ENCODE results near the gene CKM. TPM values are rescaled to one million over a fixed set of nuclear protein-coding genes. Genes with fewer than 3 reads are reported as not detected.

Gene CKM
- total RNA-seq, 4 donors from 2014 or later = 0.17 to 0.73 TPM; not detected in 2

DNA sequence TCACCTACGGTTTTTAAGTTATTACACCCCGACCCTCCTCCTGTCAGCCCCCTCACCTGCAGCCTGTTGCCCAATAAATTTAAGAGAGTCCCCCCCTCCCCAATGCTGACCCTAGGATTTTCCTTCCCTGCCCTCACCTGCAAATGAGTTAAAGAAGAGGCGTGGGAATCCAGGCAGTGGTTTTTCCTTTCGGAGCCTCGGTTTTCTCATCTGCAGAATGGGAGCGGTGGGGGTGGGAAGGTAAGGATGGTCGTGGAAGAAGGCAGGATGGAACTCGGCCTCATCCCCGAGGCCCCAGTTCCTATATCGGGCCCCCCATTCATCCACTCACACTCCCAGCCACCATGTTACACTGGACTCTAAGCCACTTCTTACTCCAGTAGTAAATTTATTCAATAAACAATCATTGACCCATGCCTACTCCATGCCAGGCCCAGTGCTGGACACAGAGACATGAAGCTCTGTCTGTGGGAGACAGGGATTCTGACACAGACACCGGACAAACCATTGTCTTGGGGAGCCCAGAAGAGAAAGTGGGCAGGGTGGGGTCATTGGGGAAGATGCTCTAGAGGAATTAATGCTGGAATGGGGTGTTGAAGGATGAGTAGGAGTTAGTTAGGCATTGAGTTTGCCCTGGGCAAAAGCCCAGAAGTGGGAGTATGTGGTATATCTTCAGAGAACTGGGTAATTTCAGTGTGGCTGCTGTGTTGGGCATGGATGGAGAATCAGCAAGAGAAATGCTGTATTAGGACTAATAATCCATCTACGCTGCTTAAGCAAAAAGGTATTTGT lies 19.2 kb downstream of the CKM start:
- no peak for ATAC-seq
- no peaks in the 10 kb centered on the region for H3K9me3 ChIP-seq
- 99 to 100% methylated on average over 5 to 7 of the region's 12 CpGs for WGBS, 2 donors (ENCODE audit: low coverage in 1 of 2)
- H3K27me3 ChIP-seq = peaks cover 9% of the 10 kb centered on the region
- TF ChIP-seq POLR2AphosphoS5 (IDR thresholded peaks at IDR 0.05) = no peak
- TF ChIP-seq, protein P1, sequence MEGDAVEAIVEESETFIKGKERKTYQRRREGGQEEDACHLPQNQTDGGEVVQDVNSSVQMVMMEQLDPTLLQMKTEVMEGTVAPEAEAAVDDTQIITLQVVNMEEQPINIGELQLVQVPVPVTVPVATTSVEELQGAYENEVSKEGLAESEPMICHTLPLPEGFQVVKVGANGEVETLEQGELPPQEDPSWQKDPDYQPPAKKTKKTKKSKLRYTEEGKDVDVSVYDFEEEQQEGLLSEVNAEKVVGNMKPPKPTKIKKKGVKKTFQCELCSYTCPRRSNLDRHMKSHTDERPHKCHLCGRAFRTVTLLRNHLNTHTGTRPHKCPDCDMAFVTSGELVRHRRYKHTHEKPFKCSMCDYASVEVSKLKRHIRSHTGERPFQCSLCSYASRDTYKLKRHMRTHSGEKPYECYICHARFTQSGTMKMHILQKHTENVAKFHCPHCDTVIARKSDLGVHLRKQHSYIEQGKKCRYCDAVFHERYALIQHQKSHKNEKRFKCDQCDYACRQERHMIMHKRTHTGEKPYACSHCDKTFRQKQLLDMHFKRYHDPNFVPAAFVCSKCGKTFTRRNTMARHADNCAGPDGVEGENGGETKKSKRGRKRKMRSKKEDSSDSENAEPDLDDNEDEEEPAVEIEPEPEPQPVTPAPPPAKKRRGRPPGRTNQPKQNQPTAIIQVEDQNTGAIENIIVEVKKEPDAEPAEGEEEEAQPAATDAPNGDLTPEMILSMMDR (IDR thresholded peaks at IDR 0.05) = no peak
- no peak for TF ChIP-seq EP300 (IDR thresholded peaks at IDR 0.05)
- TF ChIP-seq POLR2A (IDR thresholded peaks at IDR 0.05) = no peak
- H3K4me3 ChIP-seq = no peak overlapping the region
- H3K27ac ChIP-seq = no peak overlapping the region
- peaks cover 0 to 42% of the 10 kb centered on the region in 2 donors for H3K36me3 ChIP-seq
- H3K4me1 ChIP-seq = peaks cover 0 to 5% (median 0%) of the 10 kb centered on the region in 3 donors

GRCh38 chr19:45302416-45302815 lies 20.3 kb downstream of the CKM start:
- TF ChIP-seq POLR2AphosphoS5 (IDR thresholded peaks at IDR 0.05) (no peak), EP300 (IDR thresholded peaks at IDR 0.05) (no peak), POLR2A (IDR thresholded peaks at IDR 0.05) (no peak)
- TF ChIP-seq, protein P1 (IDR thresholded peaks at IDR 0.05) = no peak
- H3K36me3 ChIP-seq = peaks cover 0 to 53% of the 10 kb centered on the region in 2 donors
- ATAC-seq = no peak
- H3K27ac ChIP-seq = no peak overlapping the region
- WGBS, 2 donors (ENCODE audit: low coverage in 1 of 2) = 91% methylated on average over 11 of the region's 27 CpGs; no CpG with 5 or more reads in 1 of the 2 donors
- no peaks in the 10 kb centered on the region for H3K9me3 ChIP-seq
- peaks cover 0 to 5% (median 0%) of the 10 kb centered on the region in 3 donors for H3K4me1 ChIP-seq
- H3K27me3 ChIP-seq = peaks cover 1% of the 10 kb centered on the region
- no peak overlapping the region for H3K4me3 ChIP-seq

DNA sequence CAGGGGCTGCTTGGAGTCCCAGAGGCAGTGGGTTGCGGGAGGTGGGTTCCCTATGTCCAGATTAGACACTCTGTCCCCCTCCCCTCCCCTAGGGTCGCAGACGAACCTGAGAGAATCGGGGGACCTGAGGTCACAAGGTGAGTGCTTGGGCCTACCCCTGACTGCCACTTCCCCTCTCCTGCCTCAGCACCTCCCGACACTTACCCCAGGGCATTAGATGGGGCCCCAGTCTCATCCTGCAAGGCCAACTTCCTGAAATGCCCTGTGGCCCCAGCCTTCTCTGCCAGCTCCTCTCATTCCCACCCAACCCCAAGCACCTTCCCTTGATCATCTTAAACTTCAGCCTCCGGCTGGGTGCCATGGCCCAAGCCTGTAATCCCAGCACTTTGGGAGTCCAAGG lies 23.0 kb downstream of the CKM start:
- Histone ChIP-seq H3K4me3 (no peak overlapping the region), H3K27ac (no peak overlapping the region), H3K9me3 (no peaks in the 10 kb centered on the region), H3K4me1 (peaks cover 0 to 2% (median 0%) of the 10 kb centered on the region in 3 donors), H3K36me3 (peaks cover 0 to 78% of the 10 kb centered on the region in 2 donors), H3K27me3 (no peaks in the 10 kb centered on the region)
- WGBS, 2 donors (ENCODE audit: low coverage in 1 of 2) = 100% methylated on average over 1 of the region's 6 CpGs
- no peak for ATAC-seq
- no peak for TF ChIP-seq EP300 (IDR thresholded peaks at IDR 0.05)
- TF ChIP-seq, protein P1 (IDR thresholded peaks at IDR 0.05) = no peak
- TF ChIP-seq POLR2AphosphoS5 (IDR thresholded peaks at IDR 0.05) = no peak

DNA sequence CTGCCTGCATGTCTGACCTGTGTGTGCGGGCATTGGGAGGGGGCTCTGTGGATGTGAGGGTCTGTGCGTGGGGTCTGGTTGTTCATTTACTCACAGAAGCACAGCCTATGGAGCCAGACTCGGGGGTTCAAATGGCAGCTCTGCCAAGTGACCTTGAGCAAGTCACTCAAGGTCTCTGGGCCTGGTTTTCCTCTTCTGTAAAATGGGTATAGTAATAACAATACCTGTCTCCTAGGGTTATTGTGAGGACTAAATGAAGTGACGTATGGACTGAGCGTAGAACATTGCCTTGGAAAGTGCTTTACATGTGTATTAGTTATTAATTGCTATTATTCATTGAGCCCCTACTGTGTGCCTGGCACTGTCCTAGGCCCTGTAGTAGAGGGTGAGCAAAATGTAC lies 24.4 kb downstream of the CKM start:
- TF ChIP-seq EP300 (IDR thresholded peaks at IDR 0.05) (no peak), POLR2A (IDR thresholded peaks at IDR 0.05) (no peak), POLR2AphosphoS5 (IDR thresholded peaks at IDR 0.05) (no peak)
- TF ChIP-seq, protein P1 (IDR thresholded peaks at IDR 0.05) = no peak
- H3K4me3 ChIP-seq = no peak overlapping the region
- ATAC-seq = no peak
- no peaks in the 10 kb centered on the region for H3K27me3 ChIP-seq
- WGBS, 2 donors (ENCODE audit: low coverage in 1 of 2) = 86 to 93% methylated on average over 2 to 3 of the region's 5 CpGs
- no peak overlapping the region for H3K27ac ChIP-seq
- H3K9me3 ChIP-seq = peaks cover 0 to 6% (median 0%) of the 10 kb centered on the region in 3 donors
- H3K36me3 ChIP-seq = peaks cover 0 to 92% of the 10 kb centered on the region in 2 donors
- H3K4me1 ChIP-seq = peaks cover 0 to 10% (median 0%) of the 10 kb centered on the region in 3 donors

GRCh38 chr19:45297674-45298073 lies 25.0 kb downstream of the CKM start:
- no peak for TF ChIP-seq POLR2AphosphoS5 (IDR thresholded peaks at IDR 0.05)
- TF ChIP-seq, protein P1 (IDR thresholded peaks at IDR 0.05) = no peak
- no peak for TF ChIP-seq POLR2A (IDR thresholded peaks at IDR 0.05)
- TF ChIP-seq EP300 (IDR thresholded peaks at IDR 0.05) = no peak
- Histone ChIP-seq H3K27me3 (no peaks in the 10 kb centered on the region), H3K36me3 (peaks cover 0 to 92% of the 10 kb centered on the region in 2 donors), H3K4me3 (no peak overlapping the region), H3K4me1 (peaks cover 0 to 10% (median 0%) of the 10 kb centered on the region in 3 donors), H3K27ac (no peak overlapping the region), H3K9me3 (peaks cover 0 to 12% (median 0%) of the 10 kb centered on the region in 3 donors)
- WGBS, 2 donors (ENCODE audit: low coverage in 1 of 2) = 100% methylated on average over 1 of the region's 18 CpGs; no CpG with 5 or more reads in 1 of the 2 donors
- ATAC-seq = no peak

Data from gastroesophageal sphincter (tissue), 4 donors.